ENCODE data around the gene TMEM256. TPM values are rescaled to one million over a fixed set of nuclear protein-coding genes. Genes with fewer than 3 reads are reported as not detected.
"Not testable (repeated sequence)": the region's sequence is repeated elsewhere in the genome, so short reads cannot be mapped to it uniquely, and the experiment has no call there.

TMEM256 gene
- total RNA-seq, 2 experiments from 2014 or later = 73.2 to 77.0 TPM

DNA sequence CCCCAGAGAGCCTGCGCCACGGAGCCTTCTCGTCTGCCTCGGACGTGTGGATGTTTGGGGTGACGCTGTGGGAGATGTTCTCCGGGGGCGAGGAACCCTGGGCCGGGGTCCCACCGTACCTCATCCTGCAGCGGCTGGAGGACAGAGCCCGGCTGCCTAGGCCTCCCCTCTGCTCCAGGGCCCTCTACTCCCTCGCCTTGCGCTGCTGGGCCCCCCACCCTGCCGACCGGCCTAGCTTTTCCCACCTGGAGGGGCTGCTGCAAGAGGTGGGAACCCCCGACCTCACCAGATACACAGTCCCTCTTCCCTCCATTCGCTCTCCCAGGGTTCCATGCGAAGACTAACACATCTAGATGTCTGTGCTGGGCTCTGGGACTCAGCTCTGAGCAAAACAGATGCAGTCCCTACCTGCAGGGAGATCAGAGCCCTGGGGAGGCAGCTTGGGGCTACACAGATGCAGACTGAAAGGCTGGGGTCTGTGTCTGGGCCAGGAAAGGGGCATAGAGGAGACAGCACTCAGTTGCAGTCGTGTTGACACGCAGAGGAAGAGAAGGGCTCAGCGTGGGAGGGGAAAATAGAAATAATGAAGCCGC, 19.3 kb downstream of the TMEM256 start:
- no peak for DNase-seq
- POLR2A ChIA-PET = interaction anchor here (1.1 to 3.7 kb wide), 7 partner anchors 9 to 176 kb away, joined by 3 to 16 read pairs (median 6); partner anchors contain the start of genes ACAP1, PLSCR3, TMEM102 and TMEM256
- H3K36me3 Mint-ChIP-seq (ENCODE audit: low read depth) = peaks cover 14% of the 10 kb centered on the region
- CTCF ChIA-PET = interaction anchor here (1.1 to 2.2 kb wide), 2 partner anchors 29 to 52 kb away, joined by 4 to 8 read pairs; no protein-coding TSS in a partner anchor
- peaks cover 9% of the 10 kb centered on the region for H3K4me1 Mint-ChIP-seq
- peaks cover 27% of the 10 kb centered on the region for H3K27me3 Mint-ChIP-seq
- no peaks in the 10 kb centered on the region for H3K9me3 Mint-ChIP-seq
- peak overlapping the region; percentile 40 for H3K27ac Mint-ChIP-seq
- peak overlapping the region; percentile 68 for H3K4me3 Mint-ChIP-seq

DNA sequence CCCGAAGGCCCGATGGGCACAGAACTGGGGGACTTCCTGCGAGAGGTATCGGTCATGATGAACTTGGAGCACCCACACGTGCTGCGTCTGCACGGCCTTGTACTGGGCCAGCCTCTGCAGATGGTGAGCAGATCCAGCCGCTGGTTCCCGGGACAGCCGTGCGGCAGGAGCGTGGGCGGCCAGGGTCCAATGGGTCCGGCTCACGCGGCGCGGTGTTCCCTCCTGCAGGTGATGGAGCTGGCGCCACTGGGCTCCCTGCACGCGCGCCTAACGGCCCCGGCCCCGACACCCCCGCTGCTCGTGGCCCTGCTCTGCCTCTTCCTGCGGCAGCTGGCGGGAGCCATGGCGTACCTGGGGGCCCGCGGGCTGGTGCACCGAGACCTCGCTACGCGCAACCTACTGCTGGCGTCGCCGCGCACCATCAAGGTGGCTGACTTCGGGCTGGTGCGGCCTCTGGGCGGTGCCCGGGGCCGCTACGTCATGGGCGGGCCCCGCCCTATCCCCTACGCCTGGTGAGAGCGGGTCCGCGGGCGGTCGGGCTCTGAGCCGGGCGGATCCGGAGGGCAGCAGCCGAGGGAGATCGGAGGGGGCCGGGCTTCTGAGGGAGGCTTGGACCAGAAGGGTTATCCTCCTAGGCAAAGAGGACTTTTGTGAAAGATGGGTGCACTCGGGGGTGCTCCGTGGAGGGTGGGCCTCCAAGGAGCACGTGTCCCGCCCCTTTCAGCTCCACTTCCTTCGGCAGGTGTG, 20.0 kb downstream of the TMEM256 start:
- Mint-ChIP-seq H3K27ac (no peak overlapping the region), H3K36me3 (ENCODE audit: low read depth) (peaks cover 8% of the 10 kb centered on the region), H3K27me3 (peaks cover 33% of the 10 kb centered on the region), H3K4me3 (peak overlapping the region; percentile 68), H3K9me3 (peaks cover 5% of the 10 kb centered on the region), H3K4me1 (peaks cover 9% of the 10 kb centered on the region)
- ChIA-PET POLR2A (interaction anchor here (0.6 to 3.7 kb wide), 9 partner anchors 10 to 177 kb away, joined by 3 to 16 read pairs (median 5); partner anchors contain the start of genes ACAP1, PLSCR3, TMEM102 and TMEM256), CTCF (interaction anchor here (1.1 to 2.2 kb wide), 2 partner anchors 28 to 53 kb away, joined by 4 to 8 read pairs; no protein-coding TSS in a partner anchor)
- peak; percentile 82 for DNase-seq

DNA sequence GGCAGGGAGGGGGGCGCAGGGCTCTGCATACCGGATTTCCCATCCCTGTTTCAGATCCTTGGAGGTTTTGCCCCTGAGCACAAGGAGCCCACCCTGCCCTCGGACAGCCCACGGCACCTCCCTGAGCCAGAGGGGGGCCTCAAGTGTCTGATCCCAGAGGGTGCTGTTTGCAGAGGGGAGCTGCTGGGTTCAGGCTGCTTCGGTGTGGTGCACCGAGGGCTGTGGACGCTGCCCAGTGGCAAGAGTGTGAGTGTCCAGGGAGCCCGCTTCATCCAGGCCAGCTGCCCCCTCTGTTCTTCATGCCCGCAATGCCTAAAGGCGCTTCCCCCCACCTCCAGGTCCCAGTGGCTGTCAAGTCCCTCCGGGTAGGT, 20.5 kb downstream of the TMEM256 start:
- peaks cover 5% of the 10 kb centered on the region for H3K9me3 Mint-ChIP-seq
- POLR2A ChIA-PET = interaction anchor here (0.6 to 3.7 kb wide), 7 partner anchors 10 to 125 kb away, joined by 3 to 16 read pairs (median 5); partner anchors contain the start of genes PLSCR3, TMEM102 and TMEM256

GRCh38 chr17:7382901-7383300, 21.0 kb downstream of the TMEM256 start:
- Mint-ChIP-seq H3K27me3 (peaks cover 33% of the 10 kb centered on the region), H3K27ac (no peak overlapping the region), H3K36me3 (ENCODE audit: low read depth) (peaks cover 8% of the 10 kb centered on the region), H3K9me3 (peaks cover 5% of the 10 kb centered on the region), H3K4me3 (peak overlapping the region; percentile 7), H3K4me1 (peaks cover 9% of the 10 kb centered on the region)
- POLR2A ChIA-PET = interaction anchor here (0.8 to 3.7 kb wide), 8 partner anchors 9 to 125 kb away, joined by 3 to 16 read pairs (median 3); partner anchors contain the start of genes PLSCR3 and TMEM256
- CTCF ChIA-PET = no interaction called here
- DNase-seq = no peak

More for the DNA sequence above, 20.5 kb downstream of the TMEM256 start:
- Mint-ChIP-seq H3K27ac (no peak overlapping the region), H3K4me3 (no peak overlapping the region), H3K4me1 (peaks cover 9% of the 10 kb centered on the region), H3K27me3 (peaks cover 33% of the 10 kb centered on the region), H3K36me3 (ENCODE audit: low read depth) (peaks cover 8% of the 10 kb centered on the region)
- CTCF ChIA-PET = no interaction called here
- no peak for DNase-seq

DNA sequence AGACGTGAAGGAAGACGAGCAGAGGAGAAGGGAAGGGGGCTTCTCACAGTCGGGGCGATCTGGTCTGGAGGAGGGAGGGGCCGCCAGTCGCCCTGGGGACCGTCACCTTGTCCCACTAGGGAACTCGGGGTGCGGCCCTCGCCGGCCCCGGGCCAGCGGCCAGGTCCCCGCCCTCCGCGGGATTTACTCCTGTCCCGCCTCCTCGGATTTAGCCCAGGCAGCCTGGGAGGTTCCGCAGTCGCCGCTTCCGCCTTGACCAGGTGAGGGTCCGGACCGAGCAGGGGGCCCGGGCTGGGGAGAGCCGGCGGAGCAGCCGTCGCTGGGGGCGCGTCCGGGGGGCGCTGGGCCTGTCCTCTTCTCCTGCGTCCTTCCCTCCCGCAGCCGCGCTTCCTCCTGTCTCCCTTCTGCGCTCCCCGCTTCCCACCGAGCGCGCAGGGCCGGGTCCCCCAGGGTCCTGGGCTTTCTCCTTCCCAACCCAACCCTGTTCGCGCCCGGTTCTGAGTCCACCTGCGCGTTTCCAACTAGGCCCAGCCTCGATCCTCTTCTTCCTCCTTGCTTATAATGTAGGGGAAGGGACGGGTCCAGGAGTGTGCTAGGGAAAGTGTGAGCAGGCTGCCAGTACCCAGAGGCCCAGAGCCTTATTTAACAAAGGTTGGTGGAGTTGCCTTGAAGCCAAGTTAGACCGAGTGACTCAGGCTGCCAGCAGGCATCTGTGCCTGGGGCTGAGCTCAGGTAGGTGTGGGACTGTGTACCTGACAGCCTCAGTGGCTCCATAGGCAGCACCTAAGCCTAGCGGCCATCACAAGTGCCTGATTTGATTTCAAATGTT, 22.8 kb downstream of the TMEM256 start, which contains the start of gene TNK1:
Gene TNK1, plus strand, starts transcription at position 235 of the 829 bp plus-strand sequence. CDS start 1,838 bp downstream, outside the sequence.
- DNase-seq = no peak
- H3K4me3 Mint-ChIP-seq = no peak within 1 kb of the TSS
- no peak within 1 kb of the TSS for H3K27ac Mint-ChIP-seq
- H3K9me3 Mint-ChIP-seq = peaks cover 5% of the 10 kb centered on the region
- peaks cover 9% of the 10 kb centered on the region for H3K4me1 Mint-ChIP-seq
- H3K36me3 Mint-ChIP-seq (ENCODE audit: low read depth) = no peaks in the 10 kb centered on the region
- CTCF ChIA-PET = no interaction called here
- peaks cover 40% of the 10 kb centered on the region for H3K27me3 Mint-ChIP-seq
- POLR2A ChIA-PET = interaction anchor here (1.2 to 1.8 kb wide), 2 partner anchors 8 to 59 kb away, joined by 5 read pairs; no protein-coding TSS in a partner anchor

DNA sequence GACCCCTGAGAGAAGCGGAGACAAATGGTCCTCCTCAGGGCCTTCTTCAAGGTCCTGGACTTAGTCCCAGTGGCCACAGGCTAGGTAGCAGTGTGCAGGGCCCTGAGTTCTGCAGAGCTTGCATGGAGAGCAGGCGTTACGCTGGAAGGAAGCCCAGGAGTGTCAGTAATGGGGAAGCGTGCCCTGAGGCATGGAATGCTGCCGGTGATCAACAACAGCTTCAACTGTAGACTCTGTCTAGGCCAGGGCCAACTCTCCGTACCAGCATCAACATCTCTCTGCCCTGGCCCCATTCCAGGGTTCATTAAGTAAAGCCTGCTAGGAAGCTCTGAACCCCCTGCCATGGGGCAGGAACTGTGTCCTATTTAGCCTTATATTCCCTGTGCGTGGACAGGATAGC, 23.6 kb downstream of the TMEM256 start:
- Mint-ChIP-seq H3K27me3 (peaks cover 40% of the 10 kb centered on the region), H3K9me3 (peaks cover 5% of the 10 kb centered on the region), H3K4me3 (no peak overlapping the region), H3K4me1 (peaks cover 9% of the 10 kb centered on the region), H3K36me3 (ENCODE audit: low read depth) (no peaks in the 10 kb centered on the region), H3K27ac (no peak overlapping the region)
- POLR2A ChIA-PET = interaction anchor here (1.2 kb wide), 1 partner anchor 60 kb away, joined by 5 read pairs; no protein-coding TSS in a partner anchor
- CTCF ChIA-PET = no interaction called here
- DNase-seq = no peak

DNA sequence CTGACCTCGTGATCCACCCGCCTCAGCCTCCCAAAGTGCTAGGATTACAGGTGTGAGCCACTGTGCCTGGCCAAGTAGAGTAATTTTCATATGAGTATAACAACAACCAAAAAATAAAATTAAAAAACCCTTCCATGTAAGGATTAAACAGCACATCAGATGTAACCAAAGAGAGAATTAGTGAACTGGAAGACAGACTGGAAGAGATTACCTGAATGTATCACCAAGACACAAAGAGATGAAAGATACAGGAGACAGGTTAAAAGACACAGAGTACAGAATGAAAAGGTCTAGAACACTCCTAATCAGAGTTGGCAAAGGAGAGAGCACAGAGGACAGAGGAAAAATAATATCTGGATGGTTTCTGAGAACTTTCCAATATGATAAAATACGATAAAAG, 24.8 kb downstream of the TMEM256 start:
- ChIA-PET POLR2A (no interaction called here), CTCF (interaction anchor here (0.7 kb wide), 1 partner anchor 714 kb away, joined by 3 read pairs; no protein-coding TSS in a partner anchor)
- H3K36me3 Mint-ChIP-seq (ENCODE audit: low read depth) = no peaks in the 10 kb centered on the region
- peaks cover 40% of the 10 kb centered on the region for H3K27me3 Mint-ChIP-seq
- H3K4me3 Mint-ChIP-seq = no peak overlapping the region
- H3K27ac Mint-ChIP-seq = no peak overlapping the region
- DNase-seq = no peak
- H3K4me1 Mint-ChIP-seq = peaks cover 4% of the 10 kb centered on the region
- H3K9me3 Mint-ChIP-seq = peaks cover 5% of the 10 kb centered on the region

DNA sequence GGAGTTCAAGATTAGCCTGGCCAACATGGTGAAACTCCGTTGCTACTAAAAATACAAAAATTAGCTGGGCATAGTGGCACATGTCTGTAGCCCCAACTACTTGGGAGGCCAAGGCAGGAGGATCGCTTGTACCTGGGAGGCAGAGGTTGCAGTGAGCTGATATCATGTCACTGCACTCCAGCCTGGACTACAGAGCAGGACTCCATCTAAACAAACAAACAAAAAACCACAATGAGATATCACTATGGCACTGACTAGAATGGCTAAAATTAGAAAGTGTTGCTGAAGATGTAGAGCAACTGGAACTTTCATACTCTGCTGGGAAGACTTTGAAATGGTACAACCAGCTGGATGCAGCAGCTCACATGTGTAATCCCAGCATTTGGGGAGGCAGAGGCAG, 29.5 kb downstream of the TMEM256 start:
- H3K36me3 Mint-ChIP-seq (ENCODE audit: low read depth) = no peaks in the 10 kb centered on the region
- peaks cover 22% of the 10 kb centered on the region for H3K27me3 Mint-ChIP-seq
- H3K4me3 Mint-ChIP-seq = no peak overlapping the region
- ChIA-PET CTCF (no interaction called here), POLR2A (interaction anchor here (1.3 kb wide), 1 partner anchor 141 kb away, joined by 3 read pairs; no protein-coding TSS in a partner anchor)
- H3K4me1 Mint-ChIP-seq = no peaks in the 10 kb centered on the region
- no peak for DNase-seq
- no peak overlapping the region for H3K27ac Mint-ChIP-seq
- peaks cover 3% of the 10 kb centered on the region for H3K9me3 Mint-ChIP-seq

DNA sequence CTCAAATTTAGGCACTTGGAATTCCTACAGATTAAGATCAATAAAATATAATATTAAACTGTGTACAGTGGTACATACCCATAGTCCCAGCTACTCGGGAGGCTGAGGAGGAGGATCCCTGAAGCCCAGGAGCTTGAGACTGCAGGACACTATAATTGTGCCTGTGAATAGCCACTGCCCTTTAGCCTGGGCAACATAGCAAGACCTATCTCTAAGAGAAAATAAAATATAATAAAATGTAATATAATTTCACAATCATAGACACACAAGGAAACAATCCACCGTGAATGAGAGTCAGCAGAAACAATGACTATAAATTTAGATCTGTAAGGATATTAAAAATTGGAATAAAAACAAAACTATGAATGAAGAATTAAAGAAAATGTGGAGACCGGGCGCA, 33.0 kb downstream of the TMEM256 start:
- no peaks in the 10 kb centered on the region for H3K9me3 Mint-ChIP-seq
- peaks cover 14% of the 10 kb centered on the region for H3K27me3 Mint-ChIP-seq
- ChIA-PET POLR2A (interaction anchor here (0.9 to 1.2 kb wide), 3 partner anchors 11 to 34 kb away, joined by 3 to 4 read pairs (median 3); no protein-coding TSS in a partner anchor), CTCF (interaction anchor here (0.6 to 1.8 kb wide), 5 partner anchors 8 to 70 kb away, joined by 3 to 5 read pairs (median 4); no protein-coding TSS in a partner anchor)
- H3K4me3 Mint-ChIP-seq = no peak overlapping the region
- H3K36me3 Mint-ChIP-seq (ENCODE audit: low read depth) = no peaks in the 10 kb centered on the region
- no peaks in the 10 kb centered on the region for H3K4me1 Mint-ChIP-seq
- no peak overlapping the region for H3K27ac Mint-ChIP-seq
- no peak for DNase-seq

GRCh38 chr17:7369825-7370224, 34.1 kb downstream of the TMEM256 start:
- ChIA-PET POLR2A (interaction anchor here (1.1 to 1.2 kb wide), 2 partner anchors 13 to 33 kb away, joined by 3 read pairs; no protein-coding TSS in a partner anchor), CTCF (interaction anchor here (0.8 to 1.3 kb wide), 2 partner anchors 14 kb away, joined by 3 to 5 read pairs; no protein-coding TSS in a partner anchor)
- Mint-ChIP-seq H3K4me3 (no peak overlapping the region), H3K9me3 (no peaks in the 10 kb centered on the region), H3K36me3 (ENCODE audit: low read depth) (no peaks in the 10 kb centered on the region), H3K4me1 (no peaks in the 10 kb centered on the region), H3K27me3 (peaks cover 14% of the 10 kb centered on the region), H3K27ac (no peak overlapping the region)
- no peak for DNase-seq

DNA sequence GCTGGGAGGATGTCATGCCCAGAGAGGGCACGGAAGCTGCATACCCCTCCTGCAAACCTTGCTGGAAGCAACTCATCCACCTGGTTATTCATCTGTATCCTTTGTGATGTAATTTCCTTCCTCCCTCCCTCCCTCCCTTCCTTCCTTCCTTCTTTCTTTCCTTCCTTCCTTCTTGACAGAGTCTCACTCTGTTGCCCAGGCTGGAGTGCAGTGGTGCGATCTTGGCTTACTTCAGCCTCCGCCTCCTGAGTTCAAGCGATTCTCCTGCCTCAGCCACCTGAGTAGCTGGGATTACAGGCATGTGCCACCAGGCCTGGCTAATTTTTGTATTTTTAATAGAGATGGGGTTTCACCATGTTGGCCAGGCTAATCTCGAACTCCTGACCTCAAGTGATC, 35.3 kb downstream of the TMEM256 start:
- H3K27ac Mint-ChIP-seq; H3K36me3 Mint-ChIP-seq (ENCODE audit: low read depth); H3K9me3 Mint-ChIP-seq; H3K4me1 Mint-ChIP-seq; DNase-seq; H3K4me3 Mint-ChIP-seq: not testable (repeated sequence)
- POLR2A ChIA-PET = interaction anchor here (0.7 kb wide), 1 partner anchor 116 kb away, joined by 3 read pairs; no protein-coding TSS in a partner anchor
- H3K27me3 Mint-ChIP-seq = peaks cover 14% of the 10 kb centered on the region
- CTCF ChIA-PET = interaction anchor here (1.3 kb wide), 1 partner anchor 13 kb away, joined by 3 read pairs; no protein-coding TSS in a partner anchor
